GM21529 (cell line): Measurements from ENCODE around the gene AHR.

Source experiments
- ATAC-seq: cut with Tn5 transposase; IDR thresholded peaks from one replicate; pipeline ENCODE4 v1.9.1; 2021; ENCODE audit not compliant: unreplicated experiment

AHR gene

DNA sequence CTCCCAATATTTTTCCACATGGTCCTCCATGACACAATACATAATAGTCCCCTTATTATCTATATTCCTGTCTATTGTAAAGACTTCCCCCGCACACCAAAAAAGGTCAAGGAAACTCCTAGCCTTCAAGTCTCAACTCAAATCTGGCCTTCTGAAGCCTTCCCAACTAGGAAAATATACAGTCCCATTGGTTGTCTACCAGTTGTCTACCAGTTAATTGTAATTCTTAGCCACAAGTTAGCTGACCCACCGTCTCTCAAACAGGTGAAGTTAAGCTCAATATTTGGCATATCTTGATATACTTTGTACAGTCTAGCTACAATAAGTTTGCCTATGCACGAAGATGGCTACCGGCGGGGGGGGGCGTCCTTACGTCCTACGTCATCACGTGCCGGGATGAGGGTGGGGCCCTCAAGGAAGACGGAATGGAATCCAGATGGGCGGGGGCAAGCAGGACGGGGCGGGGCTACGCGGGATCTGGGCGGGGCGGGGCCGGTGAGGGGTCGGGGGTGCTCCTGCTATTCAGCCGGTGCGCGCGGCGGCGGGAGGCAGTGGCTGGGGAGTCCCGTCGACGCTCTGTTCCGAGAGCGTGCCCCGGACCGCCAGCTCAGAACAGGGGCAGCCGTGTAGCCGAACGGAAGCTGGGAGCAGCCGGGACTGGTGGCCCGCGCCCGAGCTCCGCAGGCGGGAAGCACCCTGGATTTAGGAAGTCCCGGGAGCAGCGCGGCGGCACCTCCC, at the start of gene AHR:
AHR (plus strand) TSS at position 551 of the 738 bp plus-strand sequence. CDS start 613 bp downstream, outside the sequence.
- peak; percentile 54 for ATAC-seq

DNA sequence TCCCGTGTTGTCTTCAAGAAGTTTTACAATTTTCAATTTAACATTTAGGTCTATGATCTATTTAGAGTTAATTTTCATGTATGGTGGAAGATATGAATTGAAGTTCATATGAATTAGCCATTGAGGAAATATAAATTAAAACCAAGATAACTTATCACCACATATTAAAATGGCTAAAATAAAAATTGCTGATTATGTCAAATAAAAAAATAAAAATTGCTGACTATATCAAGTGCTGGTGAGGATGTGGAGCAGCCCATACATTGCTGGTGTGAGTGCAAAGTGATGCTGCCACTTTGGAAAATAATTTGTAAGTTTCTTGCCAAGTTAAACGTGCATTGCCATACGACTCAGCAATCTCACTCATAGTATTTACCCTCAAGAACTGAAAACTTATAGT, 44.6 kb upstream of the AHR start:
- ATAC-seq = no peak

DNA sequence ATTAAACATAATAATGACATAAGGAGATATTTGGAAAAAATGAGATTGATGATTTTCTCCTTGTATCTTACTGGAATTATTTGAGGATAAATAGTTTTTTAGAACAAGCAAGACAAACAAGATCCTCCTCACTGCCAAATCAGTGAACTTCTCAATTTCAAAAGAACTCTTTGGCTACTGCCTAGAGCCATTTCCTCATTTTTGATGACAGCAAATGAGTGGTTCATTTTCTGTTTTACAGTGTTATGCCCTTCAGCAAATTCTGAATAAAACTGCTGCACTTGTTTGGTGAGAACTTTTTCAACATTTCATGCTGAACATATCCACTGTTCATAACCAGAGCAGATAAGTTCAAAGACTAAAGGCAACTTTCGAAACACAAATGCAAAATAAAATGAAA, 42.5 kb upstream of the AHR start:
- peak; percentile 59 for ATAC-seq

DNA sequence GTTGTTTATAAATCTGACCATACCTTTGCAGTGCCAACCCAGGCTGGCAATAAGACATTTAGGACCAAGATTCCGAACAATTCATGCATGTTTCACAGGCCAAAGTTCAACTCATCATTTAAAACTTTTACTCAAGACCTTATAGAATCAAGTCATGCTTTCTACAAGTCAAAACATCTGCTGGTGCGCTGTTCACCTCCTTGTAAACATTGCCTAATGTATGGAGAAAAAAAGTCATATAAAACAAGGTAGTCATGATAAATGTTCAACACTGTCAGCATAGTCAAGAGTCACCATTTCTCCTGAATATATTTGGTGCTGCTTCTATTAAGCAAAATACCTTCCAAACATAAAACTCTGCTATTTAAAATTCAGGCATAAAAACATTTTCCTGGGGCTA, 42.1 kb upstream of the AHR start:
- ATAC-seq = no peak

DNA sequence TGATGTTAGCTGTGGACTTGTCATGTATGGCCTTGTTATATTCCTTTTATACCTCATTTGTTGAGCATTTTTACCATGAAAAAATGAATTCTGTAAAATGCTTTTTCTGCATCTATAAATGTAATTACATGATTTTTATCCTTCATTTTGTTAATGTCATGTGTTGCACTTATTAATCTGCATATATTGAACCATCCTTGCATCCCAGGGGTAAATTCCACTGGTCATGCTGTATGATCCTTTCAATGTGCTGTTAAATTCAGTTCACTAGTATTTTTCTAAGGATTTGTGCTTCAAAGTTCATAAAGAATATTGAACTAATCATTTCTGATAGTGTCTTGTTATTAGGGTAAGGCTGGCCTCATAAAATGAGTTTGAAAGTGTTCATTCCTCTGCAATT, 31.9 kb upstream of the AHR start:
- ATAC-seq = no peak

DNA sequence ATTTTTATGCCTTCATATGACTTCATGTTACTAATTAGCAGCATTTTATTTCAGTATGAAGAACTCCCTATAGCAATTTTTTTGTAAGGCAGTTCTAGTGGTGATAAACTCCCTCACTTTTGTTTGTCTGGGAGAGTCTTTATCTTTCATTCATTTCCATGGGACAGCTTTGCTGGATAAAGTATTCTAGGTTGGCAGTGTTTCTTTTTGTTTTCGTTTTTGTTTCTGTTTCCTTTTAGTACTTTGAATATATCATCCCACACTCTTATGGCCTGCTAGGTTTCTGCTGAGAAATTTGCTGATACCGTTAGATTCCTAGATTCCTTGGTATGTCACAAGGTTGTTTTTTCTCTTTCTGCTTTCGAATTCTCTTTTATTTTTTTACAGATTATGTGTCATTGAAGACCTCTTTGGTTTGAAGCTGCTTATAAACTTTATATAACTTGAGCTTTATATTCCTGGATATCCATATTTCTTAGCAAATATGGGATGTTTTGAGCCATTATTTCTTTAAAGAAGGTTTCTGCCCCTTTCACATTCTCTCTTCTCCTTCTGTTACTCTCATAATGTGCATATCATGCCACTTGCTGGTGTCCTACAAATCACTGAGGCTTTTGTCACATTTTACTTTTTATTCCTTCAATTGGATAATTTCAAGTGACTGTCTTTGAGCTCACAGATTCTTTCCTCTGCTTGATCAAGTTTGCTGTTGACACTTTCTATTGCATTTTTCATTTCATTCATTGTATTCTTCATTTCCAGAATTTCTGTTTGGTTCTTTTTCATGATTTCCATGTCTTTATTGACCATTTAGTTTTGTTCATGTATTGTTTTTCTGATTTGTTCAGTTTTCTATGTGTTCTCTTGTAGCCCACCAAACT, 28.9 kb upstream of the AHR start:
- no peak for ATAC-seq

DNA sequence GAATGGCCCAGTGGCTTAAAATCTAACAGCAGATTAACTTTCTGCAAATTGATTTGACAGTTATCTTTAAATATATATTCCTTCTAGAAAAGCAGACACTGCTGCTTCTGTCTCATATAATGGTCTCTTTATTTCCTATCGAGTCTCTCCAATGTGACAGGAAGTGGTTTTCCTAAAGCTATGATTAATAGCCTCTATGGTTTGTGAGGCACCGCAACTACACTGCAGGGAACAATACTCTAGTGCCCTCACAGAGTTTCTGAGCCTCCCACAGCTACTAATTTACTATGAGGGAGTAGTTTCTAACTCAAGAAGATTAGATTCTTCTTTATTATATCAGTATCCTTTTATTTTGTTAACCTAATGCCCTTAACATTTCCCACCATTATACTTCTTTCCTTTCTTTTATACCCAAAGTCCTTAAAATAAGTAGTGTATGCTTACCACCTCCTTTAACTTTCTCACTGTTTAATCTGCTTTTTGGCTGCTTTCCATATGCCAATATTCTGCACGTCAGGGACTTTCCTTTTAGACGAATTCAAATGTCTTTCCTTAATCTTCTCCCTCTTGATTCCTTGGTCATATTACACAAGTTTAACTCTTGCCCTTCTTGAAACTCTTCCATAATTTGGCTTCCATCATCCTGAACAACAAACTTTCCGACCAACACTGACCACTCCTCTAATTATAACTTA, 23.8 kb upstream of the AHR start:
- ATAC-seq = no peak

DNA sequence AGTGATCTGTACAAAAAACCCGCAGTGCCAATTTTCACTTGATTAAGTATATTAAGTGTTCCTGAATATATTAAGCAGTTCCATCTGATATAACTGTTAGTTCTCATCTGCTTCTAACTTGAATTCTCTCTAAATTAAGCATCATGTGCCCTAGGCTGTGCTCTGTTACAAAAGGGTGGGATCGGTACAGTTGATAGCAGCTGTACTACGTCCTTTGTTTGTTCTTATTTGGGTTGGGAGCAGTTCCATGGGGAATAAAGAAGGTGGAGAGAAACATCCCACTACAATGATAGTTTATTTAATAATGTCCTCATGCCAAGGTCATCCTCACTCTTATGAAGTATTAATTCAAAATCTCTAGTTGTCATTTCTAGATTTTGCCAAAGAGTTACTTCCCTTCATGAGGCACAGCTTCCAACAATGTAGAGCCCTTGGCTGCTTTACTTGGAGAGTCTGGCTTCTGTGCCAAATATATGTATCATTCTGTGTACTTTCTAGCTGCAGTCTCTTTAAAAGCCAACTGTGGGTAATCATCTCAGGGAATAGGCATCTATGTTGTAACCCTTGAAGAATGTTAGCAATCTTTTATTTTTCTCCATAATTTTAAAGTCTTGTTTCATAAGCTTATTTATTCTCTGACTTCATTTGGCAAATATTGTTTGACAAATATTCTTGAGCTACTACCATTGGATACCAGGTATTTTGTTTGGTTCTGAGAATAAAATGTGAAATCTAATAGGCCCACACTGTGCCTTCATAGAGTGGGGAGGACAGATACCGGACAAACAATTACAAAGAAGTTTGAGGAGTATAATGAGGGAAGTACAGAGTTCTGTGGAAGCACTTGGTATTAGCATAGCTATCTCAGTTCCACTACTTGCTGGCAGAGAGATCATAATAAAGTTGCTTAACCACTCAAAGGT, 22.4 kb upstream of the AHR start:
- ATAC-seq = no peak

DNA sequence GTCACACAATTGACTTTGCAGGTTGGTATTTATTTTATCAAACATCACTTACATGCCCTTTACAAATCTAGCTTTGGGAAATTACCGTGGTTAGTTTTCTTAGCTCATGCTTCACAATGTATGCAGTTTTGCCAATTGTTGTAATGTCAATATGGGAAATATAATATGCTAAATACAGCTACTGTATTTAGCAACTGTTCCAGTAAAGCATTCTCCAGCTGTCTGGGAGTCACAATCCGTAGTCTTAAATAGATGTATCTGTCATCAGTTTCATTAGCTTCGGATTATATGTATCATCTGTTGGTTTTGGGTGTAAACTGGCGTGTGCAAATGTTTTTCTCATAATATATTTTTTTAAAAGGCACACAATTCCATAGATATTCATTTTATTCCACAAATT, 19.4 kb upstream of the AHR start:
- ATAC-seq = no peak

DNA sequence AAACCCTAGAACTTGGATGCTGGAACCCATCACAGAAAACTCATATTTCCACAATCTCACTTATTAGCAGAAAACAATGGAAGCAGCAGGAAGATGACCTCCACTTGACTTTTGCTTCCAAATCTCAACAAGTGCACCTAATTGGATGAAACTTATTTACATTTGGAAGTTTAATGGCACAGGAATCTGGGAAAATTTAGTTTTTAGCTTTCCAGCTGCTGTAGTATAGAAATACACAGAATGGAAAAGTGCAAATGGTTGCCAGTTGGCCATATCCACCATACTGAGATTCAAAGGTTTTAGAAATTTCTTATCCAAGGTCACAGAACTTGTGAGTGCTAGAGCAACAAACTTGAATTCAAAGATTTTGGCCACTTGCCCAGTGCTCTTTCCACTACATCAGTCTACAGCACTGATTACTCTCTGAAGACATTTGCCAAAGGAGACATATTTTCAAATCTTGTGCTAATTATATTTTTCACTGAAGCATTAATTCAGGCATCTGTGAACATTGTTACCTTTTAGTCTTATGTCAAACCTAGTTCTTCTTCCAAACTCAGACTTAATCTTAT, 9.3 kb upstream of the AHR start:
- ATAC-seq = no peak

DNA sequence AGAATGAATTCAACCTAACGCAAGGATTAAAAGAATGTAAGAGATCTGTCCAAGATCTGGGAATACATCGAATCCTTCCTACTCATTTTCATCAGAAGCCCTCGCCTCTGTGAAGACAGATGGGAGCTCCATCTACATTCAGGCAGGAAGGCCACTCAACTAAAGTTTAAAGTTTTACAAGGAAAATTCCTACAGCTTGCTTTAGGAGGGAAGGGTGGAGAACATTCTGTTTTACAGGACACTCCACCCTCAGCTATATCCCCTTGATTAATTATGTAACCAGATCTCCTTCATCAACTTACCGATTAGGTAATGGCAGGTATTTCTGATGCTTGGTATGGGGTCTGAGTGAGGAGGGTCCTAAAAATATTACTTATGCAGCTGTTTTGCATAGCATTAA, 5.6 kb upstream of the AHR start:
- no peak for ATAC-seq

DNA sequence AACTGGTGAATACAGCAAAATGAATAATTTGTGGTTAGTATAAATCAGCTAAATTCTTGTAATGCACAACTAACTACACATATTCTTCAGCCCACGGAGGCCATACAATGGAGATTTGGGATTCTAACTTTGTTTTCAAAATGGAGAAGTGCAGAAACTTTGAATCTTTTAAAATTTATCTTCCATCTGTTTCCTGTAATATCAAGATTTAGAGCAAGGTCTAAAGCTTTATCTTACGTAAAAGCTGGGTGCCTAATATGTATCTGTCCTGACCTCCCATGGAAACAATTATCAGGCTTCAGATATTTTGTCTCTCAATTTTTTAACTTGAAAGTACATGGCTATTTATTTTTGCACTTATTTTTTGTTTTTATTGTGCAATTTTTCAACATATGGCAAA, 5.0 kb upstream of the AHR start:
- ATAC-seq = no peak

DNA sequence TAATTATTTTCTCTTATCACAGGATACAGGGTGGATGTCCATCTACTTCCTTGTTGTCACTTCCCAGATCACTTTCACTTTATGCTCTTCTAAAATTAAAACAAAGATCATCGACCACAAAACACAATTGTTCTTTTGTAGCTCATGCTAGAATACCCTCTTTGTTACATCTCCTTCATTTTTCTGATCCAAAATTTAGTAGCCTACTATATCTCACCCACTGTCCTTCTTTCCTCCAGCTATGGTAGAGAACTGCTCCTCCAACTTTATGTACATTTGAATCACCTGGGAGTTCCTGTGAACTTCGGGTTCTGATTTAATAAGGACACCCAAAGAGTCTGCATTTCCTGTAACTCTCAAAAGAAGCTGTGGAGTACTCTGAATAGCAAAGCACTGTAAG, 1.2 kb upstream of the AHR start:
- ATAC-seq = no peak

DNA sequence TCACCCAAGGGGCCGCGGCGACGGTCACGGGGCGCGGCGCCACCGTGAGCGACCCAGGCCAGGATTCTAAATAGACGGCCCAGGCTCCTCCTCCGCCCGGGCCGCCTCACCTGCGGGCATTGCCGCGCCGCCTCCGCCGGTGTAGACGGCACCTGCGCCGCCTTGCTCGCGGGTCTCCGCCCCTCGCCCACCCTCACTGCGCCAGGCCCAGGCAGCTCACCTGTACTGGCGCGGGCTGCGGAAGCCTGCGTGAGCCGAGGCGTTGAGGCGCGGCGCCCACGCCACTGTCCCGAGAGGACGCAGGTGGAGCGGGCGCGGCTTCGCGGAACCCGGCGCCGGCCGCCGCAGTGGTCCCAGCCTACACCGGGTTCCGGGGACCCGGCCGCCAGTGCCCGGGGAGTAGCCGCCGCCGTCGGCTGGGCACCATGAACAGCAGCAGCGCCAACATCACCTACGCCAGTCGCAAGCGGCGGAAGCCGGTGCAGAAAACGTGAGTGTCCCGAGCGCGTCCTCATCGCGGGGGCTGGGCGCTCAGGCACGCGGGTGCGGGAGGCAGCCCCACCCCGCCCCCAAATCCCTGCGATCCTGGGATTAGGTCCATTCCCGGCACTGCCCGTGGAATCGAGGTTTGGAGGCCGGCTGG, 509 bp downstream of the AHR start:
- ATAC-seq = peak; percentile 37

DNA sequence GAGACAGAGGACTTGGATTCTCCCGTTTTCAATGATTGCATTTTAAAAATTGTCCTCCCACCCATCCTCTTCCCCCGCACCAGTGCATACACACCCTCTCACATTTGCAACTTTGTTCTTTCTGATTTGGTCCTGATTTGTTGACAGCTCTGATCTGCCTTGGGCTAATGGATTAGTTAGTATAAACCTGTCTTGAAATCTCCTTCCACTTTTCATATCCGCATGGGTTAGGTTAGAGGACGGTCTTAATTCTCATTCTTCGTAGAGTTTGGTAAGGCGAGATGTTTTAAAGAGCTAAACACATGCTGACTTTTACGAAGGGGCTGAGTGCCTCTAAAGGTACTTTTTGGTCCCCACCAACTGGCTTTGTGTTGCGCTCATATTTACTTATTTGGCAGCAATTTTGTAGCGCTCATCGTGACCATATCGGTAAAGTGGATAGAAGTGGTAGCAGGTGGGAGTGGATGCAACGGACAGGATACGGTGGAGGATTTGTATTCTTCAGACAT, 1.1 kb downstream of the AHR start:
- peak; percentile 2 for ATAC-seq

DNA sequence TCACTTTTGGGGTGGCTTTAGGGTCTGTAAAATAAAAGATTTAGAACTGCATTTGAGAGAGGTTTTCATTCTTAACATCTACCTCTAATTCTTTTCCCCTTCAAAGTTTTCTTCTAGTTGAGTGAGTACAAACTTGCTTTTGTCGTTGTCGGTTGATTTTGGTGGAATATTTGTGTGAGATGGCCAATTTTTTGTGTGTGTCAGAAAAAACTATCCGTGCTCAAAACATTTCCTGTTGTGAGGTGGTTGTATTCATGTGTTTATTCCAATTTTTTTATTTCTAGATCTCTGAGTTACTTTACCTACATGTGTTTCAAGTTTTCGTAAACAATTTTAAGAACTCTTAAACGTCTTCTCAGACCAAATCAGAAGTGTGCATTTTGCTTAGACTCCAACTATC, 1.6 kb downstream of the AHR start:
- no peak for ATAC-seq

DNA sequence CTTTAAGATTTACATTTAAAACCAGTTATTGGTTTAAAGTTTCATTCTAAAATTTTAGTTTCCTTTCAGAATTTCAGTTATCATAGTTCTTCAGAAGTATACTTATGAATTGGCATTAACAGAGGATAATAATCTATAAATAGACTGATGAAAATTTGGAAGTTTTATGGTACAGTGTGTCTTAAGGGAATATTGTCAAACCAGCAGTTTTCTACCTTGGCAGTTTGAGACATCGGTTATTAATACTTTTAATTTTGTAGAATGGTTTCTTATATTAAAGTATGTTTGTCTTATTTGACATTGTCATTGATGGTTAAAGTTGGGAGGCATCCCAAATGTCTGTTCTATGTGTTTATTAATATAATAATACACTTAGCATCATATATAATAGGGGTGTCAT, 2.0 kb downstream of the AHR start:
- ATAC-seq = no peak

DNA sequence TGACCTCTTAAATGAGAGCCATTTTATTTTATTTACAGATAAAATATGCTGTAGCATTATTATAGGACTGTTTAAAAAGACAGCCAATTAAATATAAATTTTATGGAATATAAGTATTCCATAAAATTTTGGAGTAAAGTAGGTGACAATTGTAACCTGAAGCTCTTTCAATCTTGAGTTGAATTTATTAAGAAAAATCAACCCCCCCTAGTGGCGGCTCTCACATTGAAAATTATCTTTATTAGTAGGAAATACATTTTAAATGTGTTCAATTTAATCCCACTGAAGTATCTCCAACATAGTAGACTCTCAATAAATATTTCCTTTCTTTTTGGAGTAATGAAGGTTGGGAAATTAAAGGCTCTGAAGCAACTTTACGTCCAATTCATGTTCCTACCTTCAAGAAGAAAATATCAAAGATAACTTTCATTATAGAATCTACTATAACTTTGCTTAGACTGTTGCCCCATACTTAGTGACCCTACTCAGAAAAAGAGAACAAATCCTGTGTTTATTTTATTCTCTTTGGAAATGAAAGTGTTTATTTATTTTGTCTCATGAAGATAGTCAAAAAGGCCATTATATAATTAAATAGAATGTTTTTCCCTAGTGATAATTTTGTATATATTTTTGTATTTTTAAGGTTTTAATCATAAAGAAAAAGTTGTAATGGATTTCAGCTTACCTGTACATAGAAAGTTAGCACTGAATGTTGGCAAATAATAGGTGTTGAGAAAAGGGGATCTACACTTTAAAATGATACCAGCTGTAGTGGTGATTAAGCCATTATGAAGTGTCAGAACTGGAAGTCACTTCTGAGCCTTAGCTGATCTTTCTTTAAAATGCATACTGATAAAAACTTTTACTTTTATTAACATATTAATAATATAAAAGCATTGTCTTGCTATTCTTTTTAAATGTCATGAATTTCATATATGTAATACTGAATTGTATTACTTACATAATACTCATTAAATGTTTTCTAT, 3.3 kb downstream of the AHR start:
- ATAC-seq = no peak
